H9 (cell line): ENCODE data around the gene OR12D2. TPM values are rescaled to one million over a fixed set of nuclear protein-coding genes. Genes with fewer than 3 reads are reported as not detected.

Source experiments
- DNase-seq: peaks from one replicate; pipeline ENCODE4 v3.0.0-alpha.2; 2017
- H2AFZ ChIP-seq: one replicate; pipeline ENCODE4 v1.6.1; 2013; ENCODE audit warnings: mild to moderate bottlenecking, low read length, control low read depth, moderate library complexity
- H2AK5ac ChIP-seq: 2 replicates; pipeline ENCODE4 v1.6.1; 2013; ENCODE audit warnings: low read length, control low read depth, mixed read lengths; ENCODE audit not compliant: insufficient read length
- H2BK120ac ChIP-seq: one replicate; pipeline ENCODE4 v1.6.1; 2013; ENCODE audit warnings: low read depth, mild to moderate bottlenecking, low read length, control low read depth, inconsistent platforms; ENCODE audit not compliant: poor library complexity, severe bottlenecking
- H2BK12ac ChIP-seq: 2 replicates; pipeline ENCODE4 v1.6.1; 2013; ENCODE audit warnings: low read length, control low read depth, mixed read lengths, low read depth; ENCODE audit not compliant: insufficient read length
- H2BK15ac ChIP-seq: 2 replicates; pipeline ENCODE4 v1.6.1; 2013; ENCODE audit warnings: low read depth, low read length, control low read depth
- H2BK20ac ChIP-seq: one replicate; pipeline ENCODE4 v1.6.1; 2013; ENCODE audit warnings: low read depth, mild to moderate bottlenecking, low read length, control low read depth, inconsistent platforms; ENCODE audit not compliant: poor library complexity, severe bottlenecking
- H2BK5ac ChIP-seq: 2 replicates; pipeline ENCODE4 v1.6.1; 2013; ENCODE audit warnings: low read length, control low read depth, mixed read lengths; ENCODE audit not compliant: insufficient read length
- H3K14ac ChIP-seq: 2 replicates; pipeline ENCODE4 v1.6.1; 2013; ENCODE audit warnings: low read length, control low read depth; ENCODE audit not compliant: insufficient read depth
- H3K18ac ChIP-seq: 2 replicates; pipeline ENCODE4 v1.6.1; 2013; ENCODE audit warnings: low read depth, mild to moderate bottlenecking, mixed read lengths, low read length, control low read depth; ENCODE audit not compliant: insufficient read length
- H3K23ac ChIP-seq: 2 replicates; pipeline ENCODE4 v1.6.1; 2013; ENCODE audit warnings: low read length, control low read depth, mixed read lengths, low read depth; ENCODE audit not compliant: insufficient read length
- H3K23me2 ChIP-seq: 2 replicates; pipeline ENCODE4 v1.6.1; 2013; ENCODE audit warnings: low read depth, mild to moderate bottlenecking, mixed read lengths, low read length, control low read depth; ENCODE audit not compliant: insufficient read length, poor library complexity, severe bottlenecking
- H3K27ac ChIP-seq: 2 replicates; pipeline ENCODE4 v1.5.1; 2013; ENCODE audit warnings: low read length, control low read depth, mixed read lengths, low read depth; ENCODE audit not compliant: insufficient read length
- H3K27me3 ChIP-seq: 2 replicates; pipeline ENCODE4 v1.6.1; 2013; ENCODE audit warnings: low read length, control low read depth, inconsistent platforms; ENCODE audit not compliant: insufficient read depth
- H3K4ac ChIP-seq: 2 replicates; pipeline ENCODE4 v1.6.1; 2013; ENCODE audit warnings: low read depth, mild to moderate bottlenecking, control low read depth, inconsistent platforms, low read length, moderate library complexity
- H3K4me1 ChIP-seq: 2 replicates; pipeline ENCODE4 v1.6.1; 2013; ENCODE audit warnings: low read length, control low read depth, inconsistent platforms; ENCODE audit not compliant: insufficient read depth
- H3K4me2 ChIP-seq: 2 replicates; pipeline ENCODE4 v1.6.1; 2013; ENCODE audit warnings: low read length, control low read depth, mixed read lengths; ENCODE audit not compliant: insufficient read length, insufficient read depth
- H3K56ac ChIP-seq: 2 replicates; pipeline ENCODE4 v1.6.1; 2013; ENCODE audit warnings: low read depth, mild to moderate bottlenecking, mixed read lengths, low read length, control low read depth; ENCODE audit not compliant: insufficient read length
- H3K79me1 ChIP-seq: 2 replicates; pipeline ENCODE4 v1.6.1; 2013; ENCODE audit warnings: low read depth, mild to moderate bottlenecking, moderate library complexity, low read length, control low read depth, inconsistent platforms; ENCODE audit not compliant: insufficient read depth, poor library complexity, severe bottlenecking
- H3K79me2 ChIP-seq: 2 replicates; pipeline ENCODE4 v1.6.1; 2013; ENCODE audit warnings: low read length, control low read depth, inconsistent platforms; ENCODE audit not compliant: insufficient read depth
- H3K9ac ChIP-seq: 2 replicates; pipeline ENCODE4 v1.6.1; 2013; ENCODE audit warnings: low read length, control low read depth, mixed read lengths; ENCODE audit not compliant: insufficient read length; ENCODE audit errors: extremely low read depth
- H3K9me3 ChIP-seq: one replicate; pipeline ENCODE4 v1.6.1; 2013; ENCODE audit warnings: low read depth, low read length, inconsistent platforms; ENCODE audit not compliant: control insufficient read depth
- H3T11ph ChIP-seq: one replicate; pipeline ENCODE4 v1.6.1; 2013; ENCODE audit warnings: mild to moderate bottlenecking, low read length, control low read depth, inconsistent platforms
- H4K20me1 ChIP-seq: one replicate; pipeline ENCODE4 v1.6.1; 2013; ENCODE audit not compliant: control insufficient read depth, insufficient read length, insufficient read depth
- H4K5ac ChIP-seq: 2 replicates; pipeline ENCODE4 v1.6.1; 2013; ENCODE audit warnings: low read depth, mild to moderate bottlenecking, mixed read lengths, low read length, control low read depth; ENCODE audit not compliant: insufficient read length
- H4K8ac ChIP-seq: replicated peaks from 2 replicates; pipeline ENCODE4 v1.6.1; 2013; ENCODE audit warnings: low read length, control low read depth, mixed read lengths, low read depth; ENCODE audit not compliant: insufficient read length
- H4K91ac ChIP-seq: 2 replicates; pipeline ENCODE4 v1.6.1; 2013; ENCODE audit warnings: low read depth, mild to moderate bottlenecking, moderate library complexity, mixed read lengths, low read length, control low read depth; ENCODE audit not compliant: insufficient read length
- H3K27ac Mint-ChIP-seq, 3 experiments: 2 replicates in 2 of 3; 3 replicates in 1 of 3; pipeline ENCODE4 v1.8.0; 2020 to 2021; ENCODE audit warnings: mixed read lengths in 3 of 3, mild to moderate bottlenecking in 1 of 3, moderate library complexity in 1 of 3
- H3K27me3 Mint-ChIP-seq: 2 replicates; pipeline ENCODE4 v1.8.0; 2021; ENCODE audit warnings: low read depth, mild to moderate bottlenecking, moderate library complexity, mixed read lengths
- H3K36me3 Mint-ChIP-seq, 3 experiments: 2 replicates in 2 of 3; 3 replicates in 1 of 3; pipeline ENCODE4 v1.8.0; 2020 to 2021; ENCODE audit warnings: low read depth in 3 of 3, mixed read lengths in 3 of 3; ENCODE audit not compliant: insufficient read depth in 1 of 3
- H3K4me1 Mint-ChIP-seq, 2 experiments: 2 replicates each; pipeline ENCODE4 v1.8.0; 2020; ENCODE audit warnings: mixed read lengths in 2 of 2
- H3K4me3 Mint-ChIP-seq, 2 experiments: 2 replicates in 1 of 2; 3 replicates in 1 of 2; pipeline ENCODE4 v1.8.0; 2020 to 2021; ENCODE audit warnings: mild to moderate bottlenecking in 2 of 2, mixed read lengths in 2 of 2, moderate library complexity in 1 of 2
- H3K9me3 Mint-ChIP-seq, 2 experiments: 2 replicates in 1 of 2; 3 replicates in 1 of 2; pipeline ENCODE4 v1.8.0; 2020; ENCODE audit warnings: mild to moderate bottlenecking in 2 of 2, mixed read lengths in 2 of 2, moderate library complexity in 1 of 2
- WGBS: extraction: QIAGEN DNeasy Blood & Tissue Kit; methylation state at CpG from one replicate; pipeline ENCODE4 v1.1.7; 2013; ENCODE audit warnings: missing lambda C conversion rate, low lambda C conversion rate, mixed read lengths; ENCODE audit not compliant: insufficient read length; ENCODE audit errors: extremely low coverage; 5-methylcytosine and 5-hydroxymethylcytosine counted together
- total RNA-seq: library from RNA; stranded (reverse); gene quantifications from 2 replicates; pipeline ENCODE4 v1.2.1, GENCODE V29; 2021
- TF ChIP-seq, protein P1 (sequence below): fragments of 200-600 bp; sonication (generic); conservative IDR thresholded peaks from 3 replicates; pipeline ENCODE4 v1.8.0; 2021; ENCODE audit warnings: antibody characterized with exemption, mild to moderate bottlenecking

The OR12D2 gene
- total RNA-seq, 1 experiment from 2014 or later: not detected

GRCh38 chr6:29425075-29425474, 29.6 kb downstream of the OR12D2 start:
- Mint-ChIP-seq H3K36me3 (no peaks in the 10 kb centered on the region), H3K27ac (no peak overlapping the region), H3K9me3 (no peaks in the 10 kb centered on the region; a peak in 2 of 5 replicates), H3K4me3 (no peak overlapping the region), H3K4me1 (peaks cover 12 to 13% of the 10 kb centered on the region in 2 experiments), H3K27me3 (no peaks in the 10 kb centered on the region)
- Histone ChIP-seq H3K79me2 (no peaks in the 10 kb centered on the region), H3T11ph (no peak overlapping the region), H3K9ac (no peak overlapping the region), H3K4ac (no peak overlapping the region), H3K4me1 (peaks cover 3% of the 10 kb centered on the region; the same call in 1 of the 2 replicates), H3K23me2 (no peaks in the 10 kb centered on the region), H3K9me3 (no peaks in the 10 kb centered on the region), H2BK15ac (no peak overlapping the region), H3K79me1 (no peaks in the 10 kb centered on the region), H3K18ac (no peak overlapping the region), H2BK5ac (no peak overlapping the region), H3K27me3 (no peaks in the 10 kb centered on the region), H3K23ac (no peak overlapping the region), H2BK12ac (no peak overlapping the region), H3K56ac (no peak overlapping the region), H2BK120ac (no peak overlapping the region), H3K4me2 (no peak overlapping the region), H2AFZ (no peak overlapping the region), H4K5ac (no peak overlapping the region), H4K20me1 (no peaks in the 10 kb centered on the region), H3K27ac (no peak overlapping the region), H2BK20ac (no peak overlapping the region), H3K14ac (no peak overlapping the region), H4K91ac (no peak overlapping the region), H4K8ac (no peak overlapping the region), H2AK5ac (no peak overlapping the region)
- WGBS: no CpG with 5 or more reads among the region's 1 CpG
- TF ChIP-seq, protein P1, sequence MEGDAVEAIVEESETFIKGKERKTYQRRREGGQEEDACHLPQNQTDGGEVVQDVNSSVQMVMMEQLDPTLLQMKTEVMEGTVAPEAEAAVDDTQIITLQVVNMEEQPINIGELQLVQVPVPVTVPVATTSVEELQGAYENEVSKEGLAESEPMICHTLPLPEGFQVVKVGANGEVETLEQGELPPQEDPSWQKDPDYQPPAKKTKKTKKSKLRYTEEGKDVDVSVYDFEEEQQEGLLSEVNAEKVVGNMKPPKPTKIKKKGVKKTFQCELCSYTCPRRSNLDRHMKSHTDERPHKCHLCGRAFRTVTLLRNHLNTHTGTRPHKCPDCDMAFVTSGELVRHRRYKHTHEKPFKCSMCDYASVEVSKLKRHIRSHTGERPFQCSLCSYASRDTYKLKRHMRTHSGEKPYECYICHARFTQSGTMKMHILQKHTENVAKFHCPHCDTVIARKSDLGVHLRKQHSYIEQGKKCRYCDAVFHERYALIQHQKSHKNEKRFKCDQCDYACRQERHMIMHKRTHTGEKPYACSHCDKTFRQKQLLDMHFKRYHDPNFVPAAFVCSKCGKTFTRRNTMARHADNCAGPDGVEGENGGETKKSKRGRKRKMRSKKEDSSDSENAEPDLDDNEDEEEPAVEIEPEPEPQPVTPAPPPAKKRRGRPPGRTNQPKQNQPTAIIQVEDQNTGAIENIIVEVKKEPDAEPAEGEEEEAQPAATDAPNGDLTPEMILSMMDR: no peak
- DNase-seq: no peak
